HG03103 (cell line): Measurements from ENCODE around the gene LFNG.
"Not testable (repeated sequence)": the region's sequence is repeated elsewhere in the genome, so short reads cannot be mapped to it uniquely, and the experiment has no call there.

Experiments used
- ATAC-seq: cut with Tn5 transposase; IDR thresholded peaks from one replicate; pipeline ENCODE4 v1.9.1; 2021; ENCODE audit warnings: low read depth; ENCODE audit not compliant: unreplicated experiment

Gene LFNG

DNA sequence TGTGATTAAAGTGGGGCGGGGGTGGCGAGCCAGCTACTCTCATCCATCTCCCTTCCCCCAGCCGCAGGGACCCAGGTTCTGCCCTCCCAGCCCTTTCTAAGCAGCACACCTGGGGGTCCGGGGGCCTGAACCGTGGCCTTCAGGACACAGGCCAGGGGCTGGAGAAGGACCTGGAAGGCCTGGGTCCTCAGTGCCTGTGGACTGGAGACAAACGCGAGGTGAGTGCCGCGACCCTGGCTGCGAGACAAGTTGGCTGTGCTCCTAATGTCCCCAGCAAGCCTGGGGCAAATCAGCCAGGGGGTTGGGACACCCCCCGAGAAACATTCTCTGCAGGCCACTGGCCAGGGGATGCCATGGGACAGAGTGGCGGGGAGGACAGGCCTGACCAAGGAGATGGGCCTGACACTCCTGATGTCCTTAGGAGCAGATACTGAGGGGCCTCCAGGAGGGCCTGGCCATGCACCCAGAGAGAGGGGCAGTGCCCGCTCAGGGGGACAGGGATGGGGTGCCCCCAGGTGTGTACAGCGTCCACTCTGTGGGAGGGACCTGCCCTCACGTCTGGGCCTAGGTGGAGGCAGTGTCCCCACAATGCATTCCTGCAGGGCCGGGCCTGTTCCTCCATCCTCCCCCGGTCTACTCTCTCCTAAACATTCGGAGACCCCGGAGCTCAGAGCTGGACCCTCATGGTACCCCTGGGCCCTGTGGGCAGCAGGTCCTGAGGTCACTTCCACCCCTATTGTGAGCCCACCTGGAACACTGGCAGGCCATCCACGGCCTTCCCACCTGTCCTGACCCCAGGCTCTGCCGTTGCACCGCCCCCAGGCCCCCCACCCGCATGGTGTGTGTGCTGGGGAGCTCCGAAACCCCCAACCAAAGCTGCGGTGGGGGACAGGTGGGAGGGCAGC, 22.7 kb downstream of the LFNG start:
- no peak for ATAC-seq

DNA sequence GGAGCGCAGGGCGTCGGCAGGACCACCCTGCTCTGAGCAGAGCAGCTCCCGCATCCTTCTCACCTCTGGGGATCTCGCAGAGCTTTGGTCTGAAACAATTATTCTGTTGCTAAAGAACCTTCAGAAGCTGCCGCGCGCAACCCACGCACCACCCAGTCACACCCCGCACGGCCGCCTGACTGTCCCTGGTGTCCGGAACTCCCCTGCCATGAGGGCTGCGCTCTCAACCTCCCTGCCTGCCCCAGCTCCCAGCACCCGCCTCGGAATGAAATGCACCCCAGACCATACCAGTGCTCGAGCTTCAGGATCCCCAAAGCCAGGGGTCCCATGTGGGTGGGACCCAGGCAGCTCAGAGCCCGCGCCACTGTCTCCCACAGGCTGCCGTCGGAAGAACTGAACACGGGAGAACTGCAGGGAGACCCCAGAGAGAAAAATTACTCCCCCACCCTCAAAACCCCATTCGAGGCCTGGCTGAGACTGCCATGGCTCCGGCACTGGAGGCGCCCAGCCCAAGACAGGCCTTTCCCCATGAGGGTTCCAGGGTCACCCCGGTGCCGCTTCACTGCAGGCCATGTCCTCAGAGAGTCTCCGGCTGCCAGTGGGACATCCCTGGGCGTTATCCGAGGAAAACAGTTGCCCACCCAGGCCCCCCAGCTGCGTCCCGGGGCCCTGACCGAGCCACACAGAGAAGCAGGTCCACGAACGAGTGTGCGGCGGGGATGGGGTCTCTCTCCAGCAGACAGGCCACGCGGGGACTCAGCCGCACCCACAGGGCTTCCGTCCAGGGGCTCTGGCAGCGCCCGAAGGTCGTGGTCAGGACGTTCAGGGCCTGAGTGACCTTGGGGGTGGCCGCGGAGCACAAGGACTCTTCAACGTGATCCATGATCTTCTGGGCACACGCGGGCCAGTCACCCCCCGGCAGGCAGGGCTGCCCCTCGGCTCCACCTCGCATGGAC, 23.6 kb downstream of the LFNG start:
- no peak for ATAC-seq

DNA sequence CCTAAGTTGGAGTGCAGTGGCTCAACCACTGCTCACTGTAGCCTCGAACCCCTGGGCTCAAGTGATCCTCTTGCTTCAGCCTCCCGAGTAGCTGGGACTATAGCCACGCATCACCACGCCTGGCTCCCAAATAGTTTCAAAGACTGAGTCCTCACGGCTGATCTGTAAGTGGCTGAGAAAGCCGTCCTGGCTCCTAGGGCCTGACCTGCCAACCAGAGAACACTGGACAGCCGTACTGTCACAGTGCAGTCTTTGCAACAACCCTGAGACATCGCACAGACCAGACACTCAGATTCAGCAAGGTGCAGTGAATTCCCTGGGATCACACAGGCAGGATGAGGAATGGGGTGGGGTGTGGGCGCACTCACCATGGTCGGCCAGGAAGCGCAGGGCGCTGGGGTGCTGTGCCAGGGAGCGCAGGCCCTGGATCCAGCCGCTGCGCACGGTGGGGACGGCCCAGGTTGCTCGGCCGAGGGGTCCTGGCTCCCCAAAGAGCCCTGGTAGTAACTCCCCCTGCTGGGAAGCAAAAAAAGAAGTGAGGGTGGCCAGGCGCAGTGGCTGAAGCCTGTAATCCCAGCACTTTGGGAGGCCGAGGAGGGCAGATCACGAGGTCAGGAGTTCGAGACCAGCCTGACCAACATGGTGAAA, 25.1 kb downstream of the LFNG start:
- ATAC-seq: no peak

DNA sequence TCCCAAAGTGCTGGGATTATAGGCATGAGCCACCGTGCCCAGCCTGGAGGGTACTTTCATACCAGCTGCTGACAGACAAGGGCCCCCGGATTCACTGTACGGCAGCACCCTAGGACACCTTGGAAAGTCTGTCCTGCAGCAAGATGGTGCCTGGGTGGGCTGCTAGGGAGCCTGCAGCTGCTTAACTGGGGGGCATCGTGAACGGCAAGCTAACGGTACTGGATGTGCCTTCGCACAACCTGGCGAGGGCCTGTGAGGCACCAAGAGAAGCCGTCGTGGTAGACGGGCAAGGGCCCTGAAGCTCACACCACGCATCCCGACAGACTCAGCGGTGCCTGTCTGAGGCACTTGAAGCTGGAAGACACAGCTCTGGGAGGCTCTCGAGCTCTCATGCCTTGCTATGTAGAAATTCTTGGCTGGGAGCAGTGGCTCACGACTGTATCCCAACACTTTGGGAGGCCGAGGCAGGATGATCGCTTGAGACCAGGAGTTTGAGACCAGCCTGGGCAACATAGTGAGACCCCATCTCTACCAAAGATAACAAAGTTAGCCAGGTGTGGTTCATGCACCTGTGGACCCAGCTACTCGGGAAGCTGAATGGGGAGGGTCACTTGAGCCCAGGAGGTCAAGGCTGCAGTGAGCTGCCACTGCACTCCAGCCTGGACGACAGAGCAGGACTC, 26.3 kb downstream of the LFNG start:
- ATAC-seq: no peak

DNA sequence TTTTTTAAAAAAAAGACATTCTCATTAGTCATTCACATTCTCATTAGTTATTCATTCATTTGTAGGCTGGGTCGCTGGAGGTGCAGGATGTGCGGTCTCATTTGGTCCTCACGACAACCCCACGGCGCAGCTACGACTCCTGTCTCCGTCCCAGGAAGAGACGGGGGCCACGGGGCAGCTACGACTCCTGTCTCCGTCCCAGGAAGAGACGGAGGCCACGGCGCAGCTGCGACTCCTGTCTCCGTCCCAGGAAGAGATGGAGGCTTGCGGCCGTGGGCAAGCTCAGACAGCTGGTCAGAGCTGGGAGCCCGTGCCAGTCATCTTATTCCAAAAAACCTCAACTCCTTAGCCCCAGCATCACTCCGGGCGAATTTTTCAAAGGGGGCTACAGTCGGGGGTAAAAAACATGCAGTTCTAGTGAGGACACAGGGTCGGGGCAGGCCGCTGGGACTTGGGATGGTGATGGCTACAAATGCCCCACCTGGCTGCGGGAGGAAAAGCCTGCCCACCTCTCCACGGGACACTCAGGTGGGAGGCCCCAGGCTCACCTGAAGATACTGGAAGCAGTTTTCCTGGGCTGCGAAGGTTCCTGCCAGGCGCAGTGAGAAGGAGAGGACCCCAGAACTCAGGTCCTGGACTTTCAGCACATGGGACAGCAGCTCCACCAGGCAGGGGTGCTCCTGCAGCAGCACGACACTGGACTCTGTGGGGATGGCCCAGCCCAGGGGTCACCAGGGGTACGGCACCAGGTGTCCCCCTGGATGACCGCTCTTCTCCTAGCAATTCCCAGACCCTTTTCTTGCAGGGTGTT, 27.4 kb downstream of the LFNG start:
- ATAC-seq: no peak

DNA sequence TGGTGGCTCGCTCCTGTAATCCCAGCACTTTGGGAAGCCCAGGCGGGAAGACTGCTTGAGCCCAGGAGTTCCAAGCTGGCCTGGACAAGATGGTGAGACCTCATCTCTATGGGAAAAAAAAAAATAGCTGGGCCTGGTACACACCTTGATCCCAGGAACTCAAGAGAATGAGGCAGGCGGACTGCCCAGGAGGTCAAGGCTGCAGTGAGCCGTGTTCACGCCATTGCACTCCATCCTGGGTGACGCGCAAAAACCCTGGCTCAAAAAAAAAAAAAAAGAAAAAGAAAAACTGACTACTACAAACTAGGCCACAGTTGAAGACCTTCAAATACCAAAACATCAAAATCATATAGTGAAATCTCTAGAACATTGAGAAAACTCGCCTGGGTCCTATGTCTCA, 31.8 kb downstream of the LFNG start:
- no peak for ATAC-seq

DNA sequence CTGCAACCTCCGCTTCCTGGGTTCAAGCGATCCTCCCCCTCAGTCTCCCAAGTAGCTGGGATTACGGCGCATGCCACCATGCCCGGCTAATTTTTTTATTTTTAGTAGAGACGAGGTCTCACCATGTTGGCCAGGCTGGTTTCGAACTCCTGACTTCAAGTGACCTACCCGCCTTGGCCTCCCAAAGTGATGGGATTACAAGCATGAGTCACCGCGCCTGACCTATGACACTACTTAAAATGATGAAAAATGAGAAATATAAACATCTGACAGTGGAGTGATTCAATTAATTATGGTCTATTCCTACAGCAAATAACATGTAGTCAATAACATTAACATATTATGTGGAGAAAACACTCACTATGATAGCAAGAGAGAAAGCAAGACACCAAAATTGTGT, 33.5 kb downstream of the LFNG start:
- ATAC-seq: no peak

DNA sequence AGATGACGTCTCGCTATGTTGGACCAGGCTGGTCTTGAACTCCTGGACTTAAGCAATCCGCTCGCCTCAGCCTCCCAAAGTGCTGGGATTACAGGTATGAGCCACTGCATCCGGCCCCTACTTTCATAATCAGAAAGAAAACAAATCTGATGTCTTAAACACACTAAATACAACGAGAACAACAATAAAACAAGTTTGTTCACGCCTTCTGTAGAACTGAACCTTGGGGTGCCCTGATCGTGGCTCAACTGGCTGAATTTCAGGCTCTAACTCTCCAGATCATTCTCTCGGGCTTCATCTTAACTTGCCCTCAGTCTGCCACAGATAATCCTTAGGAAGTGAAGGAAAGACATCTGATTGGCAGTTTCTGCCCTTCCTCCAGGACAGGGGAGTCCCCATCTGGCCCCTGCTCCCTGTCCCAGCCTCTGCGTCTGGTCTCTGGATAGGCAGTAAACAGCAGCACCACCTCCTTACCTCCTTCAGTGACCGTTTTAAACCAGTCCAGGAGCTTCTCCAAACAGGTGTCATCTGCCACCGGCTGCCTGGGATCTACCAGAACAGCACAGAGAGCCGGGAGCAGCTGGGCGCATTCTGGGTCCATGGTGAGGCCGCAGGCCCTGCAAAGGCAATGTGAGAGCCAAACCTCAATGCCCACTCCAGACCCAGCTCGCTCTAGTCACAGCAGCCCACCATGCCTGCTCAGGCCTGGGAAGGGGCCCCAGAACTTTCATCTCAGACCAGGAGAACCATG, 34.4 kb downstream of the LFNG start:
- ATAC-seq: no peak

DNA sequence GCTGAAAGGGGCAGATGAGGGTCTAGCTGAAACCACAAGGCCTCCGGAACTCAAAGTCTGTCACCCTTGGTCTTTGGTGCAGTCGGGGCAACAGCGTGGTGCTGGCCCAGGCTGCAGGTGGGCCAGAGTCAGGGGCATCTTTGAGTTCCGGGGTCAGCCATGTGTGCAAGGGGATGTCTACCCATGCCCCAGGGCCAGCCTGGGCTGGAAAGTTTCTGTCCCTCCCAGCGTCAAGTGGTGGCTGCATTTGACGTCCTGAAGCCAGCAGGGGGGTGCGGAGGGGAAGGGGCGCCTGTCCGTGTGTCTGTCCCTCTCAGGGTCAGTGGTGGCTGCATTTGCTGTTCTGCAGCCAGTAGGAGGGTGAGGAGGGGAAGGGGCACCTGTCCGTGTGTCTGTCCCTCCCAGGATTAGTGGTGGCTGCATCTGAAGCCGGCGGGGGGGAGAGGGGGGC, 35.1 kb downstream of the LFNG start:
- no peak for ATAC-seq

DNA sequence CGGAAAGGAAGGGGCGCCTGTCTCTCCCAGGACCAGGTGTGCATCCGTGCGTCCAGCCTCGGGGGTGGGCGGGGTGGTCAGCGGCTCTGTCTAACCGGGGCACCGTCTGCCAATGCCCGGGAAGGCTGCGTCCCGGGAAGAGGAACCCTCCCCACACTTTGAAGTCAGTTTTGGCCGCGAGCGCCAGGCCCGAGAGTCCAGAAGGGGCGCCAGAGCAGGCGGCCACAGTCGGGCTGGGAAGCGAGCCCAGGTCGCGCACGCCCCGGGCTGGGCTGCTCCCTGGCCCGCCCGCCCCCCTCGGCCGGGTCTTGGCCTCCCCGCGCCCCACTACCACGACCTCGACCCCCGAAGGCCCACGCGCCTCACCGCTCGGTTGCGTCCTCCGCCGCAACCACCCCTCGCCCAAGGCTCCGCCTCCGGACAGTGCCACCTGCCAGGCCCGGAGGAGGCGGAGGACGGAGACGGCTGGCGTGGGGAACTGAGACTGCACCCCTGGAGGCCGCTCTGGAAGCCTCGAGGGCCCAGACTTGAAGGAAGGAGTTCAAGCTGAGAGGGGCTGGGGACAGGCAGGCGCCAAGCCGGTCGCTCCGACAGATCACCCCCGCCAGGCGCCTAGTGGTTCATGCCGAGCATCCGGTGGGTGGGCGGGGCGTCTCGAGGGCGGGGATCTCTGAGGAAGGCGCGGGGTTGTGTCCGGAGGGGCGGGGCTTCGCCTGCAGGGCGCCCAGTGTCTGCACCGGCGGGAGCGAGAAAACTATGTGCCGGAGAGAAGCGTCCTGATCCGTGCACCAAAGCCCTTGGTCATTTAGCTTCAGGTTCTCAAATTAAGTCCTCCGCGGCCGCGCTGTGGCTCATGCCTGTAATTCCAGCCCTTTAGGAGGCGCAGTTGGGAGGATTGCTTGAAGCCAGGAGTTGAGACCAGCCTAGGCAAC, 35.8 kb downstream of the LFNG start, which contains the start of gene BRAT1:
BRAT1 (minus strand) TSS at position 404 of the 932 bp plus-strand sequence. CDS start 1,093 bp downstream, outside the sequence.
- ATAC-seq: peak; percentile 56

DNA sequence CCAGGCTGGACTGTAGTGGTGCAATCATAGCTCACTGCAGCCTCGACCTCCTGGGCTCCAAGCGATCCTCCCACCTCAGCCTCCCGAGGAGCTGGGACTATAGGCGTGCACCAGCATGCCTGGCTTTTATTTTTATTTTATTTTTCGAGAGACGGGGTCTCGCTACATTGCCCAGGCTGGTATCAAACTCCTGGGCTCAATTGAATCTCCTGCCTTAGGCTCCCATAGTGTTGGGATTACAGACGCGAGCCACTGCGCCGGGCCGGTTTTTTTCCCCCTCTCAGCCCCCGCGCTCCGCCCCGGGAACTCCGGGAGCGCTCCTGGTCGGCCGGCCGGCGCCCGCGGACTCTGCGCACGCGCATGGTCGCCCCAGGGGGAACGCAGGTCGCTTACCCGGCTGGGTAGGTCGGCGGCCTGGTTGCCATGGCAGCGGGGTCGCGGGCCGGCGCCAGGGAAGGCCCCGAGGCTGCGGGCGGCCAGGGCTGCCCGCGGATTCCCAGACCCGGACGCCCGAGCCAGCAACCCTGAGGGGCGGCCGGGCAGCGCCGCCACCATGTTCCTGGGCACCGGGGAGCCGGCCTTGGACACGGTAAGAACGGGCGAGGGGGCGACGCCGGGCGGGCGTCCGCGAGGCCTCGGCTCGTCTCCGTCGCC, 39.2 kb downstream of the LFNG start, which contains the start of gene IQCE:
IQCE (plus strand) TSS at position 351 of the 654 bp plus-strand sequence; CDS start at position 554, 203 bp downstream.
- peak; percentile 64 for ATAC-seq

DNA sequence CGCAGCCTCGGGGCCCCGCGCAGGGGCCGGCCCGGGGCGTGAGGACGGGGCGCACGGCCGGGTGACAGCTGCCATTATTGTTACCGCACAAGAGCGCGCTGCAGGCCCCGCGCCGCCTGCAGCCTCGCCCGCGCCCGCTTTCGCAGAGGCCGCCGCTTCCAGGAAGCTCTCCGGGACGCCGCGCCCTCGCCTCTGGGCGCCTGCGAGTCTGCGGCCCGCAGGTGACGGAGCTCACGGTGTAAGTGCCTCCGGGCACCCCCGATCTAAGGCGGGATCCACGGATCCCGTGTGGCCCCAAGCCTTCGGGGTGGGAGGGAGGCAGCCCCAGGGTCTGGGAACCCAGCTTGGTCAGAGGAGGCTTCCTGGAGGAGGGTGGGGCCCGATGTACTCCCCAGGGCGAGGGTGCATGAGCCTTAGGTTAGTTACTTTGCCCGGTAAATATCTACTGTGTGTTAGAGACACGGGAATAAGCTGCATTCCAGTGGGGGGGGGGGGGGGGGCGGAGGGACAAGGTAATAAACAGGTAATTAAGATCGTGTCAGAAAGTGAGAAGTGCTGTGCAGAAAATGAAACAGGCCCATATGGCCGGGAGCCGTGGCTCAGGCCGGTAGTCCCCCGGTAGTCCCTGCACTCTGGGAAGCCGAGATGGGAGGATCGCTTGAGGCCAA, 39.8 kb downstream of the LFNG start:
- peak; percentile 14 for ATAC-seq

DNA sequence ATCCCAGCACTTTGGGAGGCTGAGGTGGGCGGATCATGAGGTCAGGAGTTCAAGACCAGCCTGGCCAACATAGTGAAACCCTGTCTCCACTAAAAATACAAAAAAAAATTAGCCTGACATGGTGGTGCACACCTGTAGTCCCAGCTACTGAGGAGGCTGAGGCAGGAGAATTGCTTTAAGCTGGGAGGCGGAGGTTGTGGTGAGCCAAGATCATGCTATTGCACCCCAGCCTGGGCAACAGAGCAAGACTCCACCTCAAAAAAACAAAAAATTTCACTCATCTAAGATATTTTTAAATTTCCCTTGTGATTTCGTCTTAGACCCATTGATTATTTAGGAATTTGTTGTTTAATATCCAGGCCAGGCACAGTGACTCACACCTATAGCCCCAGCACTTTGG, 44.4 kb downstream of the LFNG start:
- ATAC-seq: not testable (repeated sequence)

DNA sequence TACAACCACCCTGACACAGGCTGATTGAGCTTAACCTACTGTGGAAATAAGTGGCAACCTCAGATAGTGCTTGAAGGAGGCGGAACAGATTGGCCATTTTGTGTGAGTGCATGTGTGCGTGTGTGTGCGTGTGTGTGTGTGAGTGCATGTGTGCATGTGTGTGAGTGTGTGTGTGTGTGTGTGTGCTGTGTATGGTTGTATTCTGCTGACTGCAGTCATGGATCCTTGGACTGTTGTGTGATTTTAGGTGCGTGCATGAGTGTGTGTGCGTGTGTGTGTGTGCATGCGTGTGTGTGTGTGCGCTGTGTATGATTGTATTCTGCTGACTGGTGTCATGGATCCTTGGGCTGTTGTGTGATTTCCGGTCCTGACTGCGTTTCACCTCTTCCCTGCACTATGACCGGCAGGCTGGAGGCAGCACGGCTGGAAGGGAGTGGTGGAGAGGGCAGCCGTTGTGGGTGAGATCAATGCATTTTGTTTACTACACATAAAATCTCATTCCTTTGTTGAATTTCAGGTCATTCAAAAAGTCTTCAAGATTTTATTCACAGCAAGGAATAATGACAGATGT, 45.5 kb downstream of the LFNG start:
- ATAC-seq: no peak

DNA sequence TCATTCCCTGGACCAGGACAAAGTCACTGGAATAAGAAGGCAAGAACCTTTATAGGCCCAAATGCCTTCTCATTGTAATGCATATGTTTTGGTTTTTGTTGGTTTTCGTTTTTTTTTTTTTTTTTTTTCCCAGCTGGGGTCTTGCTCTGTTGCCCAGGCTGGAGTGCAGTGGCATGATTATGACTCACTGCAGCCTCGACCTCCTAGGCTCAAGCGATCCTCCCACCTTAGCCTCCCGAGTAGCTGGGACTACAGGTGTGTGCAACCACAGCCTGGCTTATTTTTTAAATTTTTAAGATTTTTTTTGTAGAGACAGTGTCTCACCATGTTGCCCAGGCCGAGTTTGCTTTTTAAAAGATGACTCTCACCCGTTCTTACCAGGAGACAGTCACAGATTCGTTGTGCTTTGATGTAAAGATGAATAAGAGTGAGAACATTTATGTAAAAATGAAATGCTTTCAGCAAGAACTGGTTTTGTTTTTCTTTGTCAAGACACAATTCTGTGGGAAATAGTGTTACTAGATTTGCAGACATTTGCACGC, 46.8 kb downstream of the LFNG start:
- peak; percentile 36 for ATAC-seq
